ENCODE data around the gene IGFN1. TPM values are rescaled to one million over a fixed set of nuclear protein-coding genes. Genes with fewer than 3 reads are reported as not detected.

IGFN1 gene
- total RNA-seq, 6 experiments from 2014 or later = 0.02 to 0.18 (median 0.12) TPM; not detected in 3

- Histone ChIP-seq H3K9me3 (no peaks in the 10 kb centered on the region), H3K4me3 (no peak overlapping the region), H3K4me1 (no peaks in the 10 kb centered on the region), H3K36me3 (no peaks in the 10 kb centered on the region), H3K27ac (no peak overlapping the region), H3K27me3 (no peaks in the 10 kb centered on the region)
- DNase-seq (no peak), ATAC-seq (no peak)
- 98% methylated on average over 4 of the region's 6 CpGs for WGBS (ENCODE audit: insufficient coverage, low coverage, low lambda C conversion rate, missing lambda C conversion rate)
- TF ChIP-seq POLR2A (IDR thresholded peaks at IDR 0.05) (no peak), CTCF (IDR thresholded peaks at IDR 0.05) (no peak)
- intact Hi-C loops (cut with DNase I) = no loop called here
Observed at GRCh38 chr1:201180901-201181300, 9.7 kb upstream of the IGFN1 start.

- Histone ChIP-seq H3K9me3 (no peaks in the 10 kb centered on the region), H3K4me1 (no peaks in the 10 kb centered on the region), H3K4me3 (no peak overlapping the region), H3K27ac (no peak overlapping the region), H3K36me3 (no peaks in the 10 kb centered on the region), H3K27me3 (no peaks in the 10 kb centered on the region)
- TF ChIP-seq POLR2A (IDR thresholded peaks at IDR 0.05) (no peak), CTCF (IDR thresholded peaks at IDR 0.05) (no peak)
- WGBS (ENCODE audit: insufficient coverage, low coverage, low lambda C conversion rate, missing lambda C conversion rate) = 67% methylated on average over 1 of the region's 1 CpG
- ATAC-seq (no peak), DNase-seq (no peak)
- intact Hi-C loops (cut with DNase I) = no loop called here
Observed at GRCh38 chr1:201181323-201181722, 9.3 kb upstream of the IGFN1 start.

GRCh38 chr1:201181726-201182125, 8.9 kb upstream of the IGFN1 start:
- DNase-seq (no peak), ATAC-seq (no peak)
- no peaks in the 10 kb centered on the region for H3K27me3 ChIP-seq
- H3K4me3 ChIP-seq = no peak overlapping the region
- no peak overlapping the region for H3K27ac ChIP-seq
- H3K36me3 ChIP-seq = no peaks in the 10 kb centered on the region
- TF ChIP-seq POLR2A (IDR thresholded peaks at IDR 0.05) = no peak
- TF ChIP-seq CTCF (IDR thresholded peaks at IDR 0.05) = no peak
- no peaks in the 10 kb centered on the region for H3K9me3 ChIP-seq
- H3K4me1 ChIP-seq = no peaks in the 10 kb centered on the region
- 57% methylated on average over 2 of the region's 2 CpGs for WGBS (ENCODE audit: insufficient coverage, low coverage, low lambda C conversion rate, missing lambda C conversion rate)
- intact Hi-C loops (cut with DNase I) = no loop called here

- intact Hi-C loops (cut with DNase I) = no loop called here
- DNase-seq (no peak), ATAC-seq (no peak)
- H3K4me1 ChIP-seq = no peaks in the 10 kb centered on the region
- WGBS (ENCODE audit: insufficient coverage, low coverage, low lambda C conversion rate, missing lambda C conversion rate) = 90% methylated on average over 3 of the region's 3 CpGs
- no peaks in the 10 kb centered on the region for H3K27me3 ChIP-seq
- H3K27ac ChIP-seq = no peak overlapping the region
- H3K36me3 ChIP-seq = no peaks in the 10 kb centered on the region
- no peak overlapping the region for H3K4me3 ChIP-seq
- TF ChIP-seq CTCF (IDR thresholded peaks at IDR 0.05) = no peak
- TF ChIP-seq POLR2A (IDR thresholded peaks at IDR 0.05) = no peak
- H3K9me3 ChIP-seq = no peaks in the 10 kb centered on the region
Observed at GRCh38 chr1:201183209-201183608, 7.4 kb upstream of the IGFN1 start.

GRCh38 chr1:201183753-201184152, 6.9 kb upstream of the IGFN1 start:
- Histone ChIP-seq H3K36me3 (no peaks in the 10 kb centered on the region), H3K4me1 (no peaks in the 10 kb centered on the region), H3K27me3 (no peaks in the 10 kb centered on the region), H3K9me3 (no peaks in the 10 kb centered on the region), H3K4me3 (no peak overlapping the region), H3K27ac (no peak overlapping the region)
- TF ChIP-seq POLR2A (IDR thresholded peaks at IDR 0.05) (no peak), CTCF (IDR thresholded peaks at IDR 0.05) (no peak)
- WGBS (ENCODE audit: insufficient coverage, low coverage, low lambda C conversion rate, missing lambda C conversion rate) = no CpG with 5 or more reads among the region's 5 CpGs
- intact Hi-C loops (cut with DNase I) = no loop called here
- ATAC-seq = no peak
- no peak for DNase-seq
